HEK293 (cell line): Measurements from ENCODE around the gene ASTN2.

Experiments
- CTCF ChIA-PET: fragments of 350-600 bp; formaldehyde crosslinking; extraction: SDS; loops from one replicate; lab custom pipeline; 2021; ENCODE audit warnings: antibody characterized with exemption; lab: Yijun Ruan, JAX
- POLR2A ChIA-PET: fragments of 300-600 bp; formaldehyde crosslinking; extraction: SDS; loops from one replicate; lab custom pipeline; 2020; ENCODE audit warnings: antibody characterized with exemption, inconsistent platforms; lab: Yijun Ruan, JAX
- H3K27ac ChIP-seq: fragments of 200-500 bp; sonication (Bioruptor generic); 2 replicates; pipeline ENCODE4 v1.5.1; 2014; ENCODE audit warnings: low read depth, low read length, control low read depth, inconsistent platforms; ENCODE audit errors: extremely low read depth
- H3K36me3 ChIP-seq, 2 experiments: fragments of 200-500 bp in 1 of 2; sonication (Bioruptor generic) in 1 of 2; 1 replicate in 1 of 2; 2 replicates in 1 of 2; pipeline ENCODE4 v1.5.1; 2014 to 2017; ENCODE audit warnings: inconsistent platforms in 2 of 2, low read length in 2 of 2; ENCODE audit not compliant: control insufficient read depth in 2 of 2, insufficient read depth in 1 of 2
- H3K4me1 ChIP-seq: fragments of 200-500 bp; sonication (Bioruptor generic); 2 replicates; pipeline ENCODE4 v1.5.1; 2014; ENCODE audit warnings: mild to moderate bottlenecking, low read length, inconsistent platforms; ENCODE audit not compliant: control insufficient read depth, insufficient read depth
- H3K4me3 ChIP-seq: 2 replicates; pipeline ENCODE4 v1.5.1; 2011; ENCODE audit warnings: low read depth, mild to moderate bottlenecking, control low read depth, low read length, moderate library complexity
- H3K9me3 ChIP-seq: fragments of 200-500 bp; sonication (Bioruptor generic); 2 replicates; pipeline ENCODE4 v1.5.1; 2014; ENCODE audit warnings: low read depth, low read length, inconsistent platforms; ENCODE audit not compliant: control insufficient read depth, insufficient read depth
- AEBP2 ChIP-seq: fragments of 450-650 bp; formaldehyde crosslinking; IDR thresholded peaks from 2 replicates; pipeline ENCODE4 v1.5.1; 2016; ENCODE audit warnings: missing biosample characterization, missing genetic modification characterization, borderline replicate concordance
- BCL11A ChIP-seq: fragments of 450-650 bp; formaldehyde crosslinking; IDR thresholded peaks from 2 replicates; pipeline ENCODE4 v1.5.1; 2016; ENCODE audit warnings: low read depth, missing biosample characterization, missing genetic modification characterization
- GLI2 ChIP-seq: fragments of 450-650 bp; formaldehyde crosslinking; IDR thresholded peaks from 2 replicates; pipeline ENCODE4; 2017; ENCODE audit warnings: missing biosample characterization, missing genetic modification characterization, low read depth, borderline replicate concordance
- GLIS1 ChIP-seq: fragments of 450-650 bp; formaldehyde crosslinking; IDR thresholded peaks from 2 replicates; pipeline ENCODE4 v1.5.1; 2016; ENCODE audit warnings: missing biosample characterization, missing genetic modification characterization
- KLF1 ChIP-seq: fragments of 450-650 bp; formaldehyde crosslinking; IDR thresholded peaks from 2 replicates; pipeline ENCODE4 v1.5.1; 2016; ENCODE audit warnings: missing biosample characterization, missing genetic modification characterization
- KLF16 ChIP-seq: fragments of 450-650 bp; formaldehyde crosslinking; IDR thresholded peaks from 2 replicates; pipeline ENCODE4 v1.5.1; 2017; ENCODE audit warnings: missing biosample characterization, missing genetic modification characterization
- KLF17 ChIP-seq: fragments of 450-650 bp; formaldehyde crosslinking; IDR thresholded peaks from 2 replicates; pipeline ENCODE4 v1.5.1; 2016; ENCODE audit warnings: missing biosample characterization, missing genetic modification characterization
- KLF7 ChIP-seq: fragments of 450-650 bp; formaldehyde crosslinking; IDR thresholded peaks from 2 replicates; pipeline ENCODE4 v1.5.1; 2016; ENCODE audit warnings: missing biosample characterization, missing genetic modification characterization, borderline replicate concordance
- SCRT2 ChIP-seq: fragments of 450-650 bp; formaldehyde crosslinking; IDR thresholded peaks from 2 replicates; pipeline ENCODE4 v1.5.1; 2016; ENCODE audit warnings: missing biosample characterization, missing genetic modification characterization
- ZFHX2 ChIP-seq: fragments of 450-650 bp; formaldehyde crosslinking; conservative IDR thresholded peaks from 2 replicates; pipeline ENCODE4 v1.5.1; 2016; ENCODE audit warnings: missing biosample characterization, missing genetic modification characterization
- ZNF10 ChIP-seq: fragments of 450-650 bp; formaldehyde crosslinking; IDR thresholded peaks from 2 replicates; pipeline ENCODE4 v1.5.1; 2017; ENCODE audit warnings: missing biosample characterization, missing genetic modification characterization
- ZNF138 ChIP-seq: fragments of 450-650 bp; formaldehyde crosslinking; IDR thresholded peaks from 2 replicates; pipeline ENCODE4 v1.5.1; 2016; ENCODE audit warnings: missing biosample characterization, missing genetic modification characterization, borderline replicate concordance
- ZNF354C ChIP-seq: fragments of 450-650 bp; formaldehyde crosslinking; IDR thresholded peaks from 2 replicates; pipeline ENCODE4 v1.5.1; 2016; ENCODE audit warnings: missing biosample characterization, missing genetic modification characterization, low read depth, borderline replicate concordance
- ZNF521 ChIP-seq: fragments of 450-650 bp; formaldehyde crosslinking; IDR thresholded peaks from 2 replicates; pipeline ENCODE4 v1.5.1; 2017; ENCODE audit warnings: missing biosample characterization, mild to moderate bottlenecking, missing genetic modification characterization
- ZNF560 ChIP-seq: fragments of 450-650 bp; formaldehyde crosslinking; IDR thresholded peaks from 2 replicates; pipeline ENCODE4 v1.5.1; 2017; ENCODE audit warnings: missing biosample characterization, missing genetic modification characterization, borderline replicate concordance
- ZNF596 ChIP-seq: fragments of 450-650 bp; IDR thresholded peaks from 2 replicates; pipeline ENCODE4 v1.5.0; 2018; ENCODE audit warnings: missing biosample characterization, mild to moderate bottlenecking, missing genetic modification characterization, moderate library complexity
- ZNF76 ChIP-seq: fragments of 450-650 bp; formaldehyde crosslinking; IDR thresholded peaks from 2 replicates; pipeline ENCODE4; 2016; ENCODE audit warnings: low read depth, missing biosample characterization, missing genetic modification characterization, borderline replicate concordance
- ZNF792 ChIP-seq: fragments of 450-650 bp; formaldehyde crosslinking; IDR thresholded peaks from 2 replicates; pipeline ENCODE4 v1.5.1; 2016; ENCODE audit warnings: missing biosample characterization, missing genetic modification characterization
- ZSCAN5A ChIP-seq: fragments of 450-650 bp; formaldehyde crosslinking; IDR thresholded peaks from 2 replicates; pipeline ENCODE4 v1.5.1; 2016; ENCODE audit warnings: missing biosample characterization, missing genetic modification characterization

The ASTN2 gene

GRCh38 chr9:116954731-116955130 is 460.1 kb downstream of the ASTN2 start (continued):
- TF ChIP-seq ZNF521 (tag by site-specific recombination) = no peak
- TF ChIP-seq ZNF596 (tag by site-specific recombination) = no peak
- TF ChIP-seq ZSCAN5A (tag by site-specific recombination) = no peak
- no peak for TF ChIP-seq GLIS1 (tag by site-specific recombination)
- no peak for TF ChIP-seq BCL11A (tag by site-specific recombination)
- TF ChIP-seq GLI2 = no peak

DNA sequence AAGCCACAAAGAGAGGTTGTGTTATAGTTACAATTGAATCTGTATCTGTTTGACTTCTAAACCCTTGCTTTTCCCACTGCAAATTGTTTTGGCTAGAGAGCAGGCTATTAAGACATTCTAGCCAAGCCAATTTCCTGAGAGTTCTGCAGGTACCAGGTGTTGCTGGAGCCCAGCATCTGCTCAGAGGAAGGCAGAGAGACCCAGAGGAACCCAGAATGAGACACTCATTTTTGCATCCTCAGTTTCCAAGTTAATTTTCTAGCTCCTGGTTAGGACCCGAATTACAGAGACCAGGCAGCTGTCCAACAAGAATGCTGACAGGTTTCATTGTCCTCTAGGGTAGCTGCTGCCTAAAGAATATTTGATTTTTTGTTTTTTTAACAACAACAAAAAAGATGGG is 461.6 kb downstream of the ASTN2 start:
- Histone ChIP-seq H3K36me3 (no peaks in the 10 kb centered on the region), H3K4me3 (no peak overlapping the region), H3K4me1 (no peaks in the 10 kb centered on the region), H3K27ac (no peak overlapping the region), H3K9me3 (no peaks in the 10 kb centered on the region)
- TF ChIP-seq KLF17 (tag by site-specific recombination) = no peak
- TF ChIP-seq ZNF76 (tag by site-specific recombination) = no peak
- TF ChIP-seq ZFHX2 = no peak
- TF ChIP-seq KLF1 = no peak
- no peak for TF ChIP-seq AEBP2 (tag by site-specific recombination)
- CTCF ChIA-PET = no interaction called here
- POLR2A ChIA-PET = no interaction called here

DNA sequence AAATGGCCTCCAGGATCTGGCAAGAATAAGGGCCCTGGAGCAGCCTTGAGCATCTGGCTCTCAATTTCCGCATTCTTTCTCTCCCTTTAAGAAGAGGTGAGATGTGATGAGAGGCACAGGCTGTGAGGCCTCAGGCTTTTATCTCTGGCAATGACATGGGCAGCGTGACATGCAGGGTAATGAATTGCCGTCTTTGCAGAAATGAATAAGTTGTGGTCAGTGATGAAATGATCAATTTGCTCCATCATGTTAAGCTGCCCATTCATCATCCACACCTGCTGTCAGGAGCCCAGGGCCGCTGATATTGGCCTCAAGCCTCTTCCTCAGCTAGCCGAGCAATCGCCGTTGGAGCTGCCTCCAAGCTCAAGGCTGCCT is 462.4 kb downstream of the ASTN2 start:
- H3K36me3 ChIP-seq = no peaks in the 10 kb centered on the region
- no peaks in the 10 kb centered on the region for H3K9me3 ChIP-seq
- CTCF ChIA-PET = no interaction called here
- no peaks in the 10 kb centered on the region for H3K4me1 ChIP-seq
- no peak overlapping the region for H3K27ac ChIP-seq
- no peak overlapping the region for H3K4me3 ChIP-seq
- POLR2A ChIA-PET = no interaction called here
- TF ChIP-seq ZNF354C (tag by site-specific recombination) (no peak), KLF16 (tag by site-specific recombination) (no peak), SCRT2 (tag by site-specific recombination) (no peak), ZNF792 (no peak), ZNF560 (tag by site-specific recombination) (no peak), KLF7 (tag by site-specific recombination) (no peak), ZNF10 (tag by site-specific recombination) (no peak), ZNF138 (no peak)
